IMR-90 (cell line): ENCODE data around the gene ELMO1.

Source experiments
- BHLHE40 ChIP-seq: fragments of 150-350 bp; IDR thresholded peaks from 2 replicates; pipeline ENCODE4 v1.6.1; 2016; ENCODE audit warnings: mild to moderate bottlenecking, low read depth, low read length
- CEBPB ChIP-seq: IDR thresholded peaks from 2 replicates; pipeline ENCODE4 v1.6.1; 2012; ENCODE audit warnings: low read depth, low read length, improper control_type of control experiment
- CTCF ChIP-seq: conservative IDR thresholded peaks from 2 replicates; pipeline ENCODE4 v1.5.1; 2012; ENCODE audit warnings: mild to moderate bottlenecking, low read depth, low read length, improper control_type of control experiment
- ELK1 ChIP-seq: fragments of 150-350 bp; IDR thresholded peaks from 2 replicates; pipeline ENCODE4 v1.6.1; 2016; ENCODE audit warnings: low read depth, mild to moderate bottlenecking, low read length, moderate library complexity, borderline replicate concordance
- FOS ChIP-seq: fragments of 150-350 bp; IDR thresholded peaks from 2 replicates; pipeline ENCODE4 v1.6.1; 2016; ENCODE audit warnings: low read depth, low read length
- MAFK ChIP-seq: IDR thresholded peaks from 2 replicates; pipeline ENCODE4 v1.6.1; 2012; ENCODE audit warnings: low read depth, low read length, improper control_type of control experiment
- MAZ ChIP-seq: IDR thresholded peaks from 2 replicates; pipeline ENCODE4 v1.6.1; 2012; ENCODE audit warnings: low read depth, mild to moderate bottlenecking, low read length, improper control_type of control experiment, moderate library complexity, borderline replicate concordance
- NFE2L2 ChIP-seq: fragments of 150-350 bp; IDR thresholded peaks from 2 replicates; pipeline ENCODE4 v1.6.1; 2016; ENCODE audit warnings: low read depth, mild to moderate bottlenecking, low read length
- POLR2A ChIP-seq: IDR thresholded peaks from 2 replicates; pipeline ENCODE4 v1.6.1; 2012; ENCODE audit warnings: mild to moderate bottlenecking, low read depth, low read length
- RAD21 ChIP-seq: IDR thresholded peaks from 2 replicates; pipeline ENCODE4 v1.6.1; 2012; ENCODE audit warnings: low read length, improper control_type of control experiment
- RCOR1 ChIP-seq: IDR thresholded peaks from 2 replicates; pipeline ENCODE4 v1.6.1; 2012; ENCODE audit warnings: mild to moderate bottlenecking, low read length, improper control_type of control experiment; ENCODE audit not compliant: insufficient replicate concordance
- RFX5 ChIP-seq: IDR thresholded peaks from 2 replicates; pipeline ENCODE4 v1.8.0; 2012; ENCODE audit warnings: low read depth, mild to moderate bottlenecking, low read length, moderate library complexity
- SMC3 ChIP-seq: fragments of 150-350 bp; IDR thresholded peaks from 2 replicates; pipeline ENCODE4 v1.6.1; 2016; ENCODE audit warnings: low read depth, mild to moderate bottlenecking, antibody characterized with exemption, low read length, moderate library complexity
- USF2 ChIP-seq: fragments of 150-350 bp; IDR thresholded peaks from 2 replicates; pipeline ENCODE4 v1.6.1; 2017; ENCODE audit warnings: mild to moderate bottlenecking, antibody characterized with exemption, low read length, low read depth

GRCh38 chr7:37212556-37212955, 236.1 kb downstream of the ELMO1 start:
- TF ChIP-seq CTCF (no peak), USF2 (no peak), MAFK (no peak), RCOR1 (no peak), BHLHE40 (no peak), SMC3 (no peak), POLR2A (no peak), FOS (no peak), RFX5 (no peak), RAD21 (no peak), MAZ (no peak), ELK1 (no peak), NFE2L2 (no peak), CEBPB (no peak)
